Esophagus squamous epithelium (tissue), 5 donors: Measurements from ENCODE around the gene PARVG. TPM values are rescaled to one million over a fixed set of nuclear protein-coding genes. Genes with fewer than 3 reads are reported as not detected.
A peak's percentile ranks its signal among the peaks of the same experiment; 100 is the strongest.

Experiments used
- DNase-seq: peaks from one replicate; lab custom pipeline; 2025; lab: John Stamatoyannopoulos, UW
- H3K27ac ChIP-seq, 4 donors: fragments of 200-600 bp; sonication (generic); one replicate each; pipeline ENCODE4 v1.5.1; 2016 to 2019; ENCODE audit warnings: mild to moderate bottlenecking in 1 of 4
- H3K27me3 ChIP-seq, 4 donors: fragments of 200-600 bp; sonication (generic); 1 replicate in 3 of 4; 2 replicates in 1 of 4; pipeline versions ENCODE4 v1.5.1 to v1.6.0; 2017 to 2021; ENCODE audit warnings: antibody characterized with exemption in 1 of 4
- H3K36me3 ChIP-seq, 3 donors: fragments of 200-600 bp; sonication (generic); one replicate each; pipeline ENCODE4 v1.5.1; 2016 to 2019
- H3K4me1 ChIP-seq, 3 donors: fragments of 200-600 bp; sonication (generic); one replicate each; pipeline ENCODE4 v1.5.1; 2017 to 2019
- H3K4me3 ChIP-seq, 4 donors: fragments of 200-600 bp; sonication (generic); 1 replicate in 3 of 4; 2 replicates in 1 of 4; pipeline ENCODE4 v1.5.1; 2016 to 2019; ENCODE audit warnings: mild to moderate bottlenecking in 2 of 4, moderate library complexity in 1 of 4
- H3K9me3 ChIP-seq, 3 donors: fragments of 200-600 bp; sonication (generic); one replicate each; pipeline ENCODE4 v1.5.1; 2016 to 2019
- CTCF ChIP-seq, 6 experiments: fragments of 450-650 bp in 4 of 6; fragments of 200-600 bp in 2 of 6; sonication (generic) in 2 of 6; IDR thresholded peaks; one replicate each; pipeline ENCODE4 v1.5.1; 2016 to 2019; ENCODE audit warnings: antibody characterized with exemption in 6 of 6, mild to moderate bottlenecking in 4 of 6, moderate library complexity in 4 of 6
- POLR2A ChIP-seq, 4 donors: fragments of 450-650 bp; IDR thresholded peaks; one replicate each; pipeline ENCODE4 v1.6.1; 2017; ENCODE audit warnings: antibody characterized with exemption in 4 of 4, mild to moderate bottlenecking in 4 of 4, moderate library complexity in 3 of 4
- WGBS, 2 donors: methylation state at CpG; one replicate each; pipeline ENCODE4 v1.1.5; 2018; 5-methylcytosine and 5-hydroxymethylcytosine counted together
- intact Hi-C: fragments of 100-400 bp; cut with DNase I; formaldehyde crosslinking; loops from one replicate; pipeline ENCODE4 v1.15.0; 2022
- total RNA-seq, 4 donors: library from RNA; depleted of rRNA; stranded (reverse); fragments of >200 nt; gene quantifications; one replicate each; pipeline ENCODE4 v1.1.0, GENCODE V29; 2016
- donor health status: DM: yes; HTN: yes; CAD: no.

The PARVG gene
- total RNA-seq, 4 donors from 2014 or later = 0.42 to 26.1 (median 2.2) TPM

GRCh38 chr22:44159221-44159620, 21.5 kb upstream of the PARVG start:
- peaks cover 0 to 4% (median 0%) of the 10 kb centered on the region in 4 donors for H3K27me3 ChIP-seq
- H3K4me3 ChIP-seq = no peak overlapping the region
- H3K4me1 ChIP-seq = peaks cover 0 to 21% (median 0%) of the 10 kb centered on the region in 3 donors
- no peaks in the 10 kb centered on the region for H3K9me3 ChIP-seq
- no peak for DNase-seq
- 22 to 63% methylated on average over 6 to 7 of the region's 7 CpGs for WGBS, 2 donors
- H3K36me3 ChIP-seq = peaks cover 0 to 16% (median 0%) of the 10 kb centered on the region in 3 donors
- H3K27ac ChIP-seq = peak overlapping the region in 1 of 4 donors; percentile 5
- TF ChIP-seq CTCF (IDR thresholded peaks at IDR 0.05) (no peak), POLR2A (IDR thresholded peaks at IDR 0.05) (no peak)
- intact Hi-C loops = no loop called here

- H3K9me3 ChIP-seq = no peaks in the 10 kb centered on the region
- peaks cover 0 to 21% (median 0%) of the 10 kb centered on the region in 3 donors for H3K4me1 ChIP-seq
- peaks cover 0 to 8% (median 0%) of the 10 kb centered on the region in 4 donors for H3K27me3 ChIP-seq
- TF ChIP-seq CTCF (IDR thresholded peaks at IDR 0.05) = no peak
- no peak for TF ChIP-seq POLR2A (IDR thresholded peaks at IDR 0.05)
- 58 to 64% methylated on average over 4 to 6 of the region's 7 CpGs for WGBS, 2 donors
- DNase-seq = no peak
- H3K4me3 ChIP-seq = no peak overlapping the region
- intact Hi-C loops = no loop called here
- H3K36me3 ChIP-seq = peaks cover 0 to 22% (median 3%) of the 10 kb centered on the region in 3 donors
- H3K27ac ChIP-seq = no peak overlapping the region
Measured at GRCh38 chr22:44159811-44160210, 20.9 kb upstream of the PARVG start.

GRCh38 chr22:44160421-44160820, 20.3 kb upstream of the PARVG start:
- H3K9me3 ChIP-seq = no peaks in the 10 kb centered on the region
- peaks cover 0 to 28% (median 3%) of the 10 kb centered on the region in 3 donors for H3K36me3 ChIP-seq
- H3K27ac ChIP-seq = no peak overlapping the region
- intact Hi-C loops = no loop called here
- TF ChIP-seq CTCF (IDR thresholded peaks at IDR 0.05) (no peak), POLR2A (IDR thresholded peaks at IDR 0.05) (no peak)
- H3K4me3 ChIP-seq = no peak overlapping the region
- peaks cover 0 to 8% (median 0%) of the 10 kb centered on the region in 4 donors for H3K27me3 ChIP-seq
- H3K4me1 ChIP-seq = peaks cover 0 to 21% (median 0%) of the 10 kb centered on the region in 3 donors
- DNase-seq = no peak
- 66 to 74% methylated on average over 3 to 5 of the region's 5 CpGs for WGBS, 2 donors

GRCh38 chr22:44161673-44162072, 19.1 kb upstream of the PARVG start:
- WGBS, 2 donors = 92 to 96% methylated on average over 7 to 8 of the region's 11 CpGs
- Histone ChIP-seq H3K27ac (no peak overlapping the region), H3K27me3 (peaks cover 0 to 9% (median 0%) of the 10 kb centered on the region in 4 donors), H3K4me1 (peaks cover 0 to 21% (median 0%) of the 10 kb centered on the region in 3 donors), H3K9me3 (no peaks in the 10 kb centered on the region), H3K36me3 (peaks cover 0 to 33% (median 3%) of the 10 kb centered on the region in 3 donors), H3K4me3 (no peak overlapping the region)
- DNase-seq = no peak
- intact Hi-C loops = no loop called here
- TF ChIP-seq POLR2A (IDR thresholded peaks at IDR 0.05) = no peak
- TF ChIP-seq CTCF (IDR thresholded peaks at IDR 0.05) = no peak

- 85 to 91% methylated on average over 6 of the region's 13 CpGs for WGBS, 2 donors
- Histone ChIP-seq H3K27ac (no peak overlapping the region), H3K4me3 (no peak overlapping the region), H3K4me1 (peaks cover 0 to 21% (median 0%) of the 10 kb centered on the region in 3 donors), H3K36me3 (peaks cover 0 to 30% (median 3%) of the 10 kb centered on the region in 3 donors), H3K27me3 (peaks cover 0 to 14% (median 0%) of the 10 kb centered on the region in 4 donors), H3K9me3 (no peaks in the 10 kb centered on the region)
- intact Hi-C loops = no loop called here
- TF ChIP-seq CTCF (IDR thresholded peaks at IDR 0.05) = no peak
- no peak for TF ChIP-seq POLR2A (IDR thresholded peaks at IDR 0.05)
- no peak for DNase-seq
Measured at GRCh38 chr22:44162960-44163359, 17.8 kb upstream of the PARVG start.
